Testis (tissue), 3 donors: Measurements from ENCODE around the gene HAPLN3. TPM values are rescaled to one million over a fixed set of nuclear protein-coding genes. Genes with fewer than 3 reads are reported as not detected.

Experiments
- DNase-seq: peaks from one replicate; pipeline ENCODE4 v3.0.0-alpha.2; 2019
- H3K27ac ChIP-seq, 2 donors: fragments of 200-600 bp; sonication (generic); one replicate each; pipeline ENCODE4 v1.5.1; 2019
- H3K27me3 ChIP-seq: fragments of 200-600 bp; sonication (generic); one replicate; pipeline ENCODE4 v1.5.1; 2019
- H3K36me3 ChIP-seq: fragments of 200-600 bp; sonication (generic); one replicate; pipeline ENCODE4 v1.5.1; 2017; ENCODE audit warnings: low read depth; ENCODE audit errors: missing control alignments
- H3K4me1 ChIP-seq: fragments of 200-600 bp; sonication (generic); one replicate; pipeline ENCODE4 v1.5.1; 2019
- H3K4me3 ChIP-seq, 2 donors: fragments of 200-600 bp; sonication (generic); one replicate each; pipeline ENCODE4 v1.5.1; 2017 to 2019
- H3K9me3 ChIP-seq: fragments of 200-600 bp; sonication (generic); one replicate; pipeline ENCODE4 v1.5.1; 2017
- CTCF ChIP-seq, 3 experiments: fragments of 450-650 bp in 2 of 3; fragments of 200-600 bp in 1 of 3; sonication (generic) in 1 of 3; IDR thresholded peaks; one replicate each; pipeline ENCODE4 v1.5.1; 2016 to 2019; ENCODE audit warnings: antibody characterized with exemption in 3 of 3, mild to moderate bottlenecking in 2 of 3, moderate library complexity in 1 of 3
- POLR2A ChIP-seq: fragments of 450-650 bp; IDR thresholded peaks from one replicate; pipeline ENCODE4 v1.6.1; 2017; ENCODE audit warnings: antibody characterized with exemption, mild to moderate bottlenecking, moderate library complexity
- WGBS, 2 donors: methylation state at CpG; one replicate each; pipeline ENCODE4 v1.1.5; 2018; 5-methylcytosine and 5-hydroxymethylcytosine counted together
- intact Hi-C: fragments of 100-400 bp; cut with DNase I; formaldehyde crosslinking; loops from one replicate; pipeline ENCODE4 v1.15.1; 2023; ENCODE audit warnings: low total_unique reads
- polyA plus RNA-seq: library from polyadenylated mRNA; stranded (reverse); fragments of 350-450 nt; fragmentation: Illumina TruSeq; extraction: RNeasy Lipid Tissue Mini Kit (QIAGEN cat#74804); gene quantifications from one replicate; pipeline ENCODE4 v1.2.3, GENCODE V29; 2014; ENCODE audit warnings: low read depth, low replicate concordance; ENCODE audit not compliant: insufficient read depth
- total RNA-seq, 2 donors: library from RNA; depleted of rRNA; stranded (reverse); fragments of >200 nt; gene quantifications; one replicate each; pipeline ENCODE4 v1.2.3, GENCODE V29; 2016

The HAPLN3 gene
- total and polyA plus RNA-seq, 3 donors from 2014 or later = 4.8 to 5.6 (median 5.0) TPM

- Histone ChIP-seq H3K27me3 (no peaks in the 10 kb centered on the region), H3K4me3 (no peak overlapping the region), H3K9me3 (no peaks in the 10 kb centered on the region), H3K27ac (no peak overlapping the region), H3K4me1 (peaks cover 3% of the 10 kb centered on the region), H3K36me3 (no peaks in the 10 kb centered on the region)
- no peak for DNase-seq
- WGBS, 2 donors = 90 to 91% methylated on average over 6 to 18 of the region's 18 CpGs
- intact Hi-C loops = loop anchor here (10.0 kb wide), 1 partner anchor 184 kb away; no protein-coding TSS in a partner anchor
- TF ChIP-seq POLR2A (no peak), CTCF (IDR thresholded peaks at IDR 0.05) (no peak)
Observed at GRCh38 chr15:88838667-88839066, 56.7 kb downstream of the HAPLN3 start.

GRCh38 chr15:88835646-88836045, 59.7 kb downstream of the HAPLN3 start:
- TF ChIP-seq CTCF (IDR thresholded peaks at IDR 0.05) (no peak), POLR2A (no peak)
- Histone ChIP-seq H3K4me3 (no peak overlapping the region), H3K27me3 (no peaks in the 10 kb centered on the region), H3K4me1 (peaks cover 10% of the 10 kb centered on the region), H3K36me3 (no peaks in the 10 kb centered on the region), H3K9me3 (no peaks in the 10 kb centered on the region), H3K27ac (no peak overlapping the region)
- intact Hi-C loops = loop anchor here (10.0 kb wide), 1 partner anchor 181 kb away; no protein-coding TSS in a partner anchor
- no peak for DNase-seq
- 76 to 80% methylated on average over 2 of the region's 2 CpGs for WGBS, 2 donors

GRCh38 chr15:88835119-88835518, 60.2 kb downstream of the HAPLN3 start:
- TF ChIP-seq POLR2A (no peak), CTCF (IDR thresholded peaks at IDR 0.05) (no peak)

GRCh38 chr15:88834211-88834812, 61.0 kb downstream of the HAPLN3 start:
- H3K27ac ChIP-seq = no peak overlapping the region
- H3K9me3 ChIP-seq = no peaks in the 10 kb centered on the region
- 41 to 56% methylated on average over 7 to 14 of the region's 14 CpGs for WGBS, 2 donors
- no peaks in the 10 kb centered on the region for H3K27me3 ChIP-seq
- DNase-seq = peak; percentile 72
- intact Hi-C loops = loop anchor here (10.0 kb wide), 1 partner anchor 180 kb away; no protein-coding TSS in a partner anchor
- H3K4me1 ChIP-seq = peaks cover 10% of the 10 kb centered on the region
- H3K36me3 ChIP-seq = no peaks in the 10 kb centered on the region
- H3K4me3 ChIP-seq = no peak overlapping the region
- TF ChIP-seq CTCF (IDR thresholded peaks at IDR 0.05) (peak; percentile 43 to 62 (median 46)), POLR2A (no peak)

More at GRCh38 chr15:88835119-88835518, 60.2 kb downstream of the HAPLN3 start:
- no peaks in the 10 kb centered on the region for H3K36me3 ChIP-seq
- H3K4me3 ChIP-seq = no peak overlapping the region
- 87 to 94% methylated on average over 4 of the region's 4 CpGs for WGBS, 2 donors
- no peaks in the 10 kb centered on the region for H3K27me3 ChIP-seq
- peaks cover 10% of the 10 kb centered on the region for H3K4me1 ChIP-seq
- intact Hi-C loops = loop anchor here (10.0 kb wide), 1 partner anchor 180 kb away; no protein-coding TSS in a partner anchor
- no peak overlapping the region for H3K27ac ChIP-seq
- H3K9me3 ChIP-seq = no peaks in the 10 kb centered on the region
- no peak for DNase-seq

- no peaks in the 10 kb centered on the region for H3K9me3 ChIP-seq
- intact Hi-C loops = loop anchor here (10.0 kb wide), 1 partner anchor 179 kb away; no protein-coding TSS in a partner anchor
- H3K4me1 ChIP-seq = peaks cover 10% of the 10 kb centered on the region
- no peak overlapping the region for H3K4me3 ChIP-seq
- 32 to 44% methylated on average over 8 of the region's 8 CpGs for WGBS, 2 donors
- TF ChIP-seq POLR2A (no peak), CTCF (IDR thresholded peaks at IDR 0.05) (no peak)
- DNase-seq = no peak
- no peaks in the 10 kb centered on the region for H3K27me3 ChIP-seq
- H3K27ac ChIP-seq = peak overlapping the region; percentile 25 to 41
- no peaks in the 10 kb centered on the region for H3K36me3 ChIP-seq
Observed at GRCh38 chr15:88833731-88834100, 61.6 kb downstream of the HAPLN3 start.
